HG02571 (cell line): ENCODE results near the gene ATP2B1.

Source experiments
- ATAC-seq: cut with Tn5 transposase; IDR thresholded peaks from one replicate; pipeline ENCODE4 v1.9.1; 2021; ENCODE audit warnings: mild to moderate bottlenecking, moderate library complexity; ENCODE audit not compliant: unreplicated experiment

The ATP2B1 gene

GRCh38 chr12:89694542-89694941 is 14.1 kb downstream of the ATP2B1 start:
- ATAC-seq = no peak

GRCh38 chr12:89693639-89694202 is 14.9 kb downstream of the ATP2B1 start:
- no peak for ATAC-seq

- ATAC-seq = no peak
These were observed 16.2 kb downstream of the ATP2B1 start for GRCh38 chr12:89692439-89692838.

- no peak for ATAC-seq
These were observed 17.0 kb downstream of the ATP2B1 start for GRCh38 chr12:89691659-89692058.

- no peak for ATAC-seq
These were observed 17.7 kb downstream of the ATP2B1 start for GRCh38 chr12:89690925-89691324.

GRCh38 chr12:89689306-89689705 is 19.3 kb downstream of the ATP2B1 start:
- ATAC-seq = no peak

- no peak for ATAC-seq
These were observed 22.3 kb downstream of the ATP2B1 start for GRCh38 chr12:89686311-89686710.

- ATAC-seq = no peak
These were observed 23.2 kb downstream of the ATP2B1 start for GRCh38 chr12:89685363-89685972.

- no peak for ATAC-seq
These were observed 24.5 kb downstream of the ATP2B1 start for GRCh38 chr12:89684136-89684535.

- no peak for ATAC-seq
These were observed 26.4 kb downstream of the ATP2B1 start for GRCh38 chr12:89682284-89682683.

- no peak for ATAC-seq
These were observed 28.2 kb downstream of the ATP2B1 start for GRCh38 chr12:89680409-89680808.

GRCh38 chr12:89679631-89680030 is 29.0 kb downstream of the ATP2B1 start:
- ATAC-seq = no peak

- no peak for ATAC-seq
These were observed 30.4 kb downstream of the ATP2B1 start for GRCh38 chr12:89678225-89678624.

- ATAC-seq = no peak
These were observed 31.7 kb downstream of the ATP2B1 start for GRCh38 chr12:89676930-89677329.

GRCh38 chr12:89674326-89674942 is 34.2 kb downstream of the ATP2B1 start:
- no peak for ATAC-seq

GRCh38 chr12:89673603-89674002 is 35.0 kb downstream of the ATP2B1 start:
- no peak for ATAC-seq

- no peak for ATAC-seq
These were observed 36.1 kb downstream of the ATP2B1 start for GRCh38 chr12:89672589-89672979.

GRCh38 chr12:89671469-89671868 is 37.2 kb downstream of the ATP2B1 start:
- no peak for ATAC-seq

GRCh38 chr12:89669197-89669596 is 39.4 kb downstream of the ATP2B1 start:
- ATAC-seq = no peak

- ATAC-seq = no peak
These were observed 43.1 kb downstream of the ATP2B1 start for GRCh38 chr12:89665556-89665955.

- ATAC-seq = no peak
These were observed 44.2 kb downstream of the ATP2B1 start for GRCh38 chr12:89664441-89664840.

- peak; percentile 82 for ATAC-seq
These were observed 44.9 kb downstream of the ATP2B1 start for GRCh38 chr12:89663577-89664357.
